ENCODE results near the gene MED12.
"Not testable (repeated sequence)": the region's sequence is repeated elsewhere in the genome, so short reads cannot be mapped to it uniquely, and the experiment has no call there.

The MED12 gene

GRCh38 chrX:71174795-71175194 lies 56.4 kb downstream of the MED12 start:
- H3K4me3 ChIP-seq (replicated peaks; ENCODE audit: low read depth, low read length) = no peak overlapping the region
- no peak for DNase-seq (ENCODE audit: extremely low read depth, low read depth)
- no peak for TF ChIP-seq CTCF (IDR thresholded peaks at IDR 0.05; ENCODE audit: low read depth, low read length, missing control alignments)

- DNase-seq (ENCODE audit: extremely low read depth, low read depth) = no peak
- TF ChIP-seq CTCF (IDR thresholded peaks at IDR 0.05; ENCODE audit: low read depth, low read length, missing control alignments) = no peak
- no peak overlapping the region for H3K4me3 ChIP-seq (replicated peaks; ENCODE audit: low read depth, low read length)
Observed at GRCh38 chrX:71175531-71175930, 57.1 kb downstream of the MED12 start.

GRCh38 chrX:71177327-71177726 lies 58.9 kb downstream of the MED12 start:
- DNase-seq (ENCODE audit: extremely low read depth, low read depth) = no peak
- no peak overlapping the region for H3K4me3 ChIP-seq (replicated peaks; ENCODE audit: low read depth, low read length)
- TF ChIP-seq CTCF (IDR thresholded peaks at IDR 0.05; ENCODE audit: low read depth, low read length, missing control alignments) = no peak

- DNase-seq (ENCODE audit: extremely low read depth, low read depth) = peak; percentile 22
- H3K4me3 ChIP-seq (replicated peaks; ENCODE audit: low read depth, low read length) = no peak overlapping the region
Observed at GRCh38 chrX:71178908-71179307, 60.5 kb downstream of the MED12 start.

GRCh38 chrX:71180579-71181265 lies 62.3 kb downstream of the MED12 start:
- DNase-seq (ENCODE audit: extremely low read depth, low read depth); H3K4me3 ChIP-seq (replicated peaks; ENCODE audit: low read depth, low read length): not testable (repeated sequence)

More at GRCh38 chrX:71178908-71179307, 60.5 kb downstream of the MED12 start:
- peak; percentile 55 for TF ChIP-seq CTCF (IDR thresholded peaks at IDR 0.05; ENCODE audit: low read depth, low read length, missing control alignments)

- H3K4me3 ChIP-seq (replicated peaks; ENCODE audit: low read depth, low read length) = peak overlapping the region; percentile 38
- DNase-seq (ENCODE audit: extremely low read depth, low read depth) = peak; percentile 9
- TF ChIP-seq CTCF (IDR thresholded peaks at IDR 0.05; ENCODE audit: low read depth, low read length, missing control alignments) = no peak
Observed at GRCh38 chrX:71181558-71181909, 63.1 kb downstream of the MED12 start.

GRCh38 chrX:71181910-71182799 lies 63.8 kb downstream of the MED12 start:
- TF ChIP-seq CTCF (IDR thresholded peaks at IDR 0.05; ENCODE audit: low read depth, low read length, missing control alignments) = no peak
- peak overlapping the region; percentile 38 for H3K4me3 ChIP-seq (replicated peaks; ENCODE audit: low read depth, low read length)
- DNase-seq (ENCODE audit: extremely low read depth, low read depth) = peak; percentile 93

All from HFF-Myc (cell line).